ENCODE results near the gene SLC12A9.
A peak's percentile ranks its signal among the peaks of the same experiment; 100 is the strongest.

SLC12A9 gene

DNA sequence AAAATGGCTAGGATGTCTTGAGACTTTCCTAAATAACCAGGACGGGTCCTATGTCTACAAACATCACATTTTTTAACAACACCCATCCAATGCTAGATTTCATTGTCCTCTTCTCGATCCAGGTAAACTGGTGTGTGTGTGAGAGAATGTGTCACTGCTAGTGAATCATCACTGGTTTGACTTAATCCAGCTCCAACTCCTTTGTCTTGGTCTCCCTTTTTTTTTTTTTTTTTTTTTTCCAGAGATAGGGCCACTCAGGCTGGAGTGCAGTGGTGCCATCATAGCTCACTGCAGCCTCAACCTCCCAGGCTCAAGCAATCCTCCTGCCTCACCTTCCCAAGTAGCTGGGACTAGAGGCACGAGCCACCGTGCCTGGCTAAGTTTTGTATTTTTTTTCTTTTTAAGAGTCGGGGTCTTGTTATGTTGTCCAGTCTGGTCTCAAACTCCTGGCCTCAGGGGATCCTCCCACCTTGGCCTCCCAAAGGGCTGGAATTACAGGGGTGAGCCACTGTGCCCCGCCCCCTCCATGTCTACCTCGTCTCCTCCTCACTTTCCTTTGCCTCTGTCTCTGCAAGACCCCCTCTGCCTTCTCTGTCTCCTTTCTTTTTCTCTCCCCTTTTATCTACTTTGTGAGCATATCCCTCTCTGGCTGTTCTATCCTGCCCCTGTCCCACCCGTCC is 39.2 kb downstream of the SLC12A9 start:
- ChIA-PET POLR2A (interaction anchor here (1.0 kb wide), 1 partner anchor 235 kb away, joined by 3 read pairs; the partner anchor contains the start of gene SERPINE1), CTCF (interaction anchor here (0.7 to 3.0 kb wide), 3 partner anchors 168 to 186 kb away, joined by 4 to 21 read pairs (median 7); partner anchors contain the start of genes EPO and POP7)
- H3K4me3 ChIP-seq (ENCODE audit: low read depth, low read length), result no peak overlapping the region
- no peak for DNase-seq (ENCODE audit: low read depth, low spot score)
- TF ChIP-seq, protein P1, sequence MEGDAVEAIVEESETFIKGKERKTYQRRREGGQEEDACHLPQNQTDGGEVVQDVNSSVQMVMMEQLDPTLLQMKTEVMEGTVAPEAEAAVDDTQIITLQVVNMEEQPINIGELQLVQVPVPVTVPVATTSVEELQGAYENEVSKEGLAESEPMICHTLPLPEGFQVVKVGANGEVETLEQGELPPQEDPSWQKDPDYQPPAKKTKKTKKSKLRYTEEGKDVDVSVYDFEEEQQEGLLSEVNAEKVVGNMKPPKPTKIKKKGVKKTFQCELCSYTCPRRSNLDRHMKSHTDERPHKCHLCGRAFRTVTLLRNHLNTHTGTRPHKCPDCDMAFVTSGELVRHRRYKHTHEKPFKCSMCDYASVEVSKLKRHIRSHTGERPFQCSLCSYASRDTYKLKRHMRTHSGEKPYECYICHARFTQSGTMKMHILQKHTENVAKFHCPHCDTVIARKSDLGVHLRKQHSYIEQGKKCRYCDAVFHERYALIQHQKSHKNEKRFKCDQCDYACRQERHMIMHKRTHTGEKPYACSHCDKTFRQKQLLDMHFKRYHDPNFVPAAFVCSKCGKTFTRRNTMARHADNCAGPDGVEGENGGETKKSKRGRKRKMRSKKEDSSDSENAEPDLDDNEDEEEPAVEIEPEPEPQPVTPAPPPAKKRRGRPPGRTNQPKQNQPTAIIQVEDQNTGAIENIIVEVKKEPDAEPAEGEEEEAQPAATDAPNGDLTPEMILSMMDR (IDR thresholded peaks at IDR 0.05; ENCODE audit: insufficient read depth, low read length, missing control alignments), result no peak

DNA sequence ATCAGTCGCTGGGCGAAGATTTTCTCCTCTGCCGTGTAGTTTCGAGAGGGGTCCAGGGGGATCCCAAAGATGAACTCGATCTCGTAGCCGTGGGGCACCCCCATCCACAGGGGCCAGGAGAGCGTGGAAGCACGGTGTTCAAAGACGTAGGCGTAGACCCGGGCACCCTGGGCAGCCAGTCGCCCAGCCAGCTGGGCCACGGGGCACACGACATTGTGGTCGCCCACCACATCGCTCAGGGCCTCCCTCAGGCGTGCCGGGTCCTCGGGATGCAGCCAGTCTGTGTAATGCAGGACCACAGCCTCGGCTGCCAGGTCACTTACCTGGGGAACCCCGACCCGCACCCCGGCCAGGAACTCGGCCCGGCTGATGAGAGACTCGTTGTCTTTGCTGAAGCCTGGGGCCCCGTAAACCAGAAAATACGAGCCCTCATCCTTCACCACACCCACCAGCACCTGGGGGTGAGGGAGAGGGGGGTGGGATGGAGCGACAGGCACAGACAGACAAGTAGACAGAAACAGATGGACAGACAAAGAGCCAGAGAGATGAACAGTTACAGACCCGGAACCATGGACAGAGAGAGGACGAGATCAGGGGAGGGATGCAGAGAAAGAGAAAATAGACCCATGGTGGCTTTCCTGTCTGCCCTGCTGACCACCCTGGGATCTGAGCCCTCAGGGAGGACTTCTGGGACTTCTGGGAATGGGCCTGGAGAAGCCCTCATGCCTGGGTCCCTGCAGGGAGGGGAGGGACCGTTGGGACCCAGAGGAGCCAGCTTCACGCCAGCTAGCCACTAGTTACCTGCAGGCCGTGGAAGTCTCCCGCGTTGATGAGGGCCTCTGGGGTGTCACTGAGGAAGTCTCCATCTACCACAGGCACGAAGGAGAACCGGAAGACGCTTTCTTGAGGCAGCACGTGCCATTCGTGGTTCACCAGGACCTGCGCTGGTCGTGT is 40.1 kb downstream of the SLC12A9 start:
- TF ChIP-seq, protein P1 (IDR thresholded peaks at IDR 0.05; ENCODE audit: insufficient read depth, low read length, missing control alignments), result no peak
- no peak for DNase-seq (ENCODE audit: low read depth, low spot score)
- ChIA-PET POLR2A (interaction anchor here (0.6 kb wide), 1 partner anchor 156 kb away, joined by 4 read pairs; no protein-coding TSS in a partner anchor), CTCF (interaction anchor here (1.5 to 3.7 kb wide), 5 partner anchors 65 to 390 kb away, joined by 3 to 45 read pairs (median 21); no protein-coding TSS in a partner anchor)
- H3K4me3 ChIP-seq (ENCODE audit: low read depth, low read length), result no peak overlapping the region

DNA sequence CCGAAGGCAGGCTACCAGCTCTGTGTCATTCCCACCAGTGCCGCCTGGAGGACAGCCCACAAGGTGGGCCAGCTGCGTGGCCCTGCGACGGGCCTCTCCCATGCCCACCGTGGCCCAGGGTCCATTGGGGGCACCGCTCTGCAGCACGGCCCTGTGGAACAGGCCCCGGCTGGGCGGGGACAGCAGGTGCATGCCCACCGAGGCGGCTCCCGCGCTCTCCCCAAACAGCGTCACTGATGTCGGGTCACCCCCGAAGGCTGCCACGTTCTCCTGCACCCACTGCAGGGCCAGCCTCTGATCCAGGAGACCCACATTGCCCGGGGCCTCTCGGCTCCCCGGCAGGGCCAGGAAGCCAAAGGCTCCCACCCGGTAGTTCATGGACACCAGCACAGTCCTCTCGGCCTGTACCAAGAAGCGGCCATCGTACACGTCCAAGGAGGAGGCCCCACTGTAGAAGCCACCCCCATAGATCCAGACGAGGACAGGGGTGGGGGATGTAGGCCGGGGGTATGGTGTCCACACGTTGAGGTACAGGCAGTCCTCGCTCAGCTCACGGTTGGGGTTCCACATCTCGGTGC is 40.9 kb downstream of the SLC12A9 start:
- CTCF ChIA-PET, result interaction anchor here (1.3 to 3.7 kb wide), 7 partner anchors 65 to 389 kb away, joined by 3 to 45 read pairs (median 4); no protein-coding TSS in a partner anchor
- H3K4me3 ChIP-seq (ENCODE audit: low read depth, low read length), result no peak overlapping the region
- DNase-seq (ENCODE audit: low read depth, low spot score), result no peak
- POLR2A ChIA-PET, result interaction anchor here (0.6 kb wide), 1 partner anchor 155 kb away, joined by 4 read pairs; no protein-coding TSS in a partner anchor
- TF ChIP-seq, protein P1 (IDR thresholded peaks at IDR 0.05; ENCODE audit: insufficient read depth, low read length, missing control alignments), result no peak

DNA sequence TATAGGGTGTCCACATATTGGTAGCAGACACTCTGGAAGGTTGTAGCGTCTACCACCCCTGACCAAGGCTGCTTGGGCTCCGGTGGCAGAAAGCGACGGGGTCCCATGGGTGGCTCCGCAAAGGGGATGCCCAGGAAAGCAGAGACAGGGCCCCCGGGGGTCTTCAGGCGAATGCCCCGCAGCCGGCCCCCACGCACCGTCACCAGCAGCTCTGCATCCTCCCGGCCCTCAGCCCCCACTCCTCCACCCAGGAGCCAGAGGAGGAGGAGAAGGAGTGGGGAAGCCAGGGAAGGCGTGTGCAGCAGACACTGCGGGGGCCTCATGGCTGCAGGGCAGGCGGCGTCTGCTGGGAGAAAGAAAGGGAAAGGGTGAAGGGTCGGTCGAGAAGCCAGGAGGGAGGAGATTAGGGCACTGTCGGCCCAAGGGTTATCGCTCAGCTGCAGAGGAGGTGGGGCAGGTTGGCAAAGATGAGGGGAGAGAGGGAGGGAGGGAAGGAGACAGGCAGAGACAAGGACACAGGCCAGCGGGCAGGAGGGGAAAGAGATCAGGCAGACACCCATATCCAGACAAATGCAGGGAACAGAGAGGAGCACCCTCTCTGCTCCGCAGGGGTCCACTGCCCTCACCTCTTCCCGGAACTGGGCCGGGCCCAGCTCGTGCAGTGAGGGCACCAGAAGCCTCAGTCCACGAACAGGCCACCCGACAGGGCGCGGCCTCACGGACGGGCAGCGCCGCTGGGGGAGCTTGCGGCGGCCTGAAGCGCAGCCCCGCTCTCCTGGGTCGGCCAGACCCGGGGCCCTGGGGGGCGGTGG is 41.6 kb downstream of the SLC12A9 start:
- POLR2A ChIA-PET, result interaction anchor here (0.8 kb wide), 1 partner anchor 223 kb away, joined by 3 read pairs; no protein-coding TSS in a partner anchor
- TF ChIP-seq, protein P1 (IDR thresholded peaks at IDR 0.05; ENCODE audit: insufficient read depth, low read length, missing control alignments), result no peak

DNA sequence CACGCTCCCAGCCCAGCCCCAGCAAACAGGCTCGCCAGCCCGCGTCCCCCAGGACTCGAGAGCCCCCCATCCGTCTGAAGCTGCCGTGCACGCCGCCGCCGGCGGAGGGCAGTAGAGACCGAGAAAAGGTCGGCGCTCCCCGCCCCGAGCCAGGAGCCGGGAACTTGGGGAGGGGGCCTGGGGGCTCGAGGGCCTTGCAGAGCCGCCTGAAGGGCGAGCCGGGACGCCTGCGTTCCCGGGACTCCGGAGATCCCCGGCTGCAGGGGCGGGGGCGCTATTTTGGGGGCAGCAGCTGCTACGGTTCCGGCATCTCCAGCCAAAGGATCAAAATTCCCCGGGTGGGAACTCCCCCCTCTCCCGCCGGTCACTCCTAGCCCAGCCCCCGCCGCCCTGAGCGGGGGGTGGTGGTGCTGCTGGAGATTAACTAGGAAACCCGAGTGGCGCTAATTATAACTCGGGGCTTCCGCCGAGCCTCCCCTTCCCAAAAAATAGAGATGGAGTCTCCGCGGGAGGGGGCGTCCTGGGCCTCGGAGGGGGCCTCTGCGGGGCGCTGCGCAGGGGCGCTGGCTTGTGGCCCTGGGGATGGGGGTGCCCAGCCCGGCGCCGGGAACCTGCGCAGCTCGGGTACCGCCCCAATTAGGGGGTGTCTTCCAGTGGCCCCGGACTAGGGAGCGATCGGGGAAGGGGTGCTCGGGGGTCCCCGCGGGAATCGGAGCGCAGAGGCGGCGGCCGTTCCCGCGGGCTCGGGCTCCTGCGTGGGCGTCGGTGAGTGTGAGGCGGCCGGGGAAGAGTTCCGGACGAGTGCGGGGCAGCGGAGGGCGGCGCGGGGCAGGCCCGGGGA is 42.6 kb downstream of the SLC12A9 start:
- TF ChIP-seq, protein P1 (IDR thresholded peaks at IDR 0.05; ENCODE audit: insufficient read depth, low read length, missing control alignments), result peak; percentile 93
- DNase-seq (ENCODE audit: low read depth, low spot score), result no peak
- CTCF ChIA-PET, result interaction anchor here (0.7 to 3.7 kb wide), 24 partner anchors 8 to 388 kb away, joined by 3 to 45 read pairs (median 4); no protein-coding TSS in a partner anchor
- H3K4me3 ChIP-seq (ENCODE audit: low read depth, low read length), result peak overlapping the region; percentile 40
- POLR2A ChIA-PET, result interaction anchor here (0.8 kb wide), 1 partner anchor 222 kb away, joined by 3 read pairs; no protein-coding TSS in a partner anchor

More for the DNA sequence above, 41.6 kb downstream of the SLC12A9 start:
- no peak for DNase-seq (ENCODE audit: low read depth, low spot score)
- CTCF ChIA-PET, result interaction anchor here (0.7 to 3.7 kb wide), 22 partner anchors 9 to 400 kb away, joined by 3 to 45 read pairs (median 4); no protein-coding TSS in a partner anchor
- no peak overlapping the region for H3K4me3 ChIP-seq (ENCODE audit: low read depth, low read length)
